Heart right ventricle (tissue), 16 donors: ENCODE measurements around the gene CLTCL1. TPM values are rescaled to one million over a fixed set of nuclear protein-coding genes. Genes with fewer than 3 reads are reported as not detected.

Experiments used
- ATAC-seq, 8 donors: fragments of 200-7000 bp; cut with Tn5 transposase; one replicate each; pipeline ENCODE4 v1.9.1; 2020; ENCODE audit warnings: mild to moderate bottlenecking in 8 of 8, moderate library complexity in 8 of 8, moderate number of reproducible peaks in 1 of 8
- DNase-seq, 2 donors: peaks; one replicate each; pipeline ENCODE4 v3.0.0-alpha.2; 2020
- H3K27ac ChIP-seq, 10 donors: fragments of 200-600 bp; sonication (generic) in 2 of 10; one replicate each; pipeline versions ENCODE4 v1.5.0 to v1.8.0; 2020 to 2022; ENCODE audit warnings: mild to moderate bottlenecking in 3 of 10
- H3K27me3 ChIP-seq, 7 donors: fragments of 200-600 bp; one replicate each; pipeline ENCODE4 v1.8.0; 2021 to 2022; ENCODE audit warnings: mild to moderate bottlenecking in 2 of 7
- H3K36me3 ChIP-seq, 9 donors: fragments of 200-600 bp; sonication (generic) in 1 of 9; one replicate each; pipeline versions ENCODE4 v1.5.0 to v1.8.0; 2020 to 2022; ENCODE audit warnings: mild to moderate bottlenecking in 2 of 9
- H3K4me1 ChIP-seq, 9 donors: fragments of 200-600 bp; sonication (generic) in 1 of 9; one replicate each; pipeline versions ENCODE4 v1.5.0 to v1.8.0; 2020 to 2022; ENCODE audit warnings: mild to moderate bottlenecking in 4 of 9
- H3K4me3 ChIP-seq, 10 donors: fragments of 200-600 bp; sonication (generic) in 2 of 10; one replicate each; pipeline versions ENCODE4 v1.5.0 to v1.8.0; 2020 to 2022; ENCODE audit warnings: mild to moderate bottlenecking in 7 of 10, moderate library complexity in 2 of 10
- H3K9me3 ChIP-seq, 11 donors: fragments of 200-600 bp in 10 of 11; sonication (generic) in 2 of 11; one replicate each; pipeline versions ENCODE4 v1.5.0 to v1.8.0; 2013 to 2022; ENCODE audit warnings: mild to moderate bottlenecking in 2 of 11, control low read depth in 1 of 11, moderate library complexity in 1 of 11
- WGBS, 2 donors: extraction: QIAGEN DNeasy Blood & Tissue Kit; methylation state at CpG; one replicate each; pipeline ENCODE4 v1.1.7; 2013; ENCODE audit warnings: inconsistent platforms in 1 of 2; 5-methylcytosine and 5-hydroxymethylcytosine counted together
- intact Hi-C, 10 donors: fragments of 100-400 bp; cut with DNase I; formaldehyde crosslinking; loops; one replicate each; pipeline versions ENCODE4 v1.11.1 to v1.14.2; 2022
- polyA plus RNA-seq, 2 donors: library from polyadenylated mRNA; stranded (reverse); fragments of 200-250 nt; gene quantifications; one replicate each; pipeline ENCODE4 v1.2.3, GENCODE V29; 2013
- total RNA-seq, 10 donors: library from RNA; stranded (reverse); fragmentation: NEBNext Ultra II Directional in 3 of 10; extraction: Animal tissue kit (Norgen Biotek cat#: 25700) in 3 of 10; gene quantifications; one replicate each; pipeline versions ENCODE4 v1.2.1 to v1.2.4, GENCODE V29; 2021 to 2023
- TF ChIP-seq, protein P1 (sequence below), 9 donors: fragments of 200-600 bp; sonication (generic) in 2 of 9; IDR thresholded peaks; one replicate each; pipeline versions ENCODE4 v1.5.0 to v1.8.0; 2021 to 2022; ENCODE audit warnings: antibody characterized with exemption in 9 of 9, mild to moderate bottlenecking in 5 of 9, moderate library complexity in 1 of 9
- donor health status: Arrhythmogenic right ventricular cardiomyopathy.
- donor health status: ischemic (EF 13 %, LVEDD 7.1; RV severe dilation, severe dysfunction).
- donor health status: healthy with polysubstance abuse.
- donor health status: DM: no; HTN: yes; CAD: no.
- donor health status: DM: no; HTN: no; CAD: no.
- donor health status: ischemic (EF 25% LVEDD 6.9; RV normal size, moderate dysfunction).
- donor health status: ischemic (EF 25% LVEDD 5.7; RV mildly dilated, moderate dysfunction).
- donor health status: healthy.
- donor health status: DM: yes; HTN: yes; CAD: no.
- donor health status: Ischemic cardiomyopathy.
- donor health status: ischemic (EF 35%, LVEDD 5.7; RV mildly dilated, moderate dysfunction).
- donor health status: nonischemic (EF 11% LVEDD 7.7; RV severe dilation, severe dysfunction).
- donor health status: DM: yes; HTN: yes; CAD: no.
- donor health status: PGD.
- donor health status: ischemic (EF 29% LVEDD 5.4; RV normal size, mild dysfunction).
- donor health status: nonischemic (EF 23%, LVEDD 6.1; RV moderate dilation, normal function).

CLTCL1 gene
- total and polyA plus RNA-seq, 12 donors: 5.4 to 21.9 (median 13.1) TPM

DNA sequence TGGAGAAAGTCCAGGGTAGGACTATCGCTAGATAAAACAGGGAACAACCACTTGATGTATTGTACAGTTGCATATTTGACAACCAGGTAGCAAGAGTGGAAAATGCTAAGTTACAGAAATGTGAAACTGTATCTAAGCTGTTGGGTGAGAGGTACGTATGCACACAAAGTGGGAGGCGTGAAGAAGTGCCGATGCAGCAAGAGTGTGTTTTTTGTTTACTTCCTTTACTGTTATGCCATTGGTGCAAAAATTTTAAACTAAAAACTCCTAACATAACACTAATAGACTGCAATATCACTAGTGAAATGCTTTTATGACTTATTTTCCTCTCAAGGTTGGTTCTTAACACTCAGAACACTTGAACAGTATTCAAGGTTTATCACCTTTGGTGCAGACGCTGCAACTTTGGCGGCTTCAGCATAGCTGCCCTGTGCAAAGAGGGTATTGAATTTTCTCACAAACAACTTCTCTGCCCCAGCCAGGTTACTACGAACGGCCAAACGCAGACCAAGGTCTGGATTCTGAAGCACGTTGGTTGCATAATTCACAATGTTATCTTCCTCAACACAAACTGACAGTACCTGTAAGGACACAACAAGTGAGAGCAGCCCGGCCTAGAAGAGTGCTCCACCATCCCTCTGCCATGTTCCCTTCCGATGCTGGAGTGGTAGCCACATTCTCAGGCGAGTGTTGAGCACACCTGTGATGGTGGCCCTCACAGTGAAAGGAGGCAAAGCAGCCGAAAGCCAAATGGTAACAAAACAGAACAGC, 57.2 kb downstream of the CLTCL1 start:
- WGBS, 2 donors: 94 to 97% methylated on average over 14 of the region's 14 CpGs
- TF ChIP-seq, protein P1, sequence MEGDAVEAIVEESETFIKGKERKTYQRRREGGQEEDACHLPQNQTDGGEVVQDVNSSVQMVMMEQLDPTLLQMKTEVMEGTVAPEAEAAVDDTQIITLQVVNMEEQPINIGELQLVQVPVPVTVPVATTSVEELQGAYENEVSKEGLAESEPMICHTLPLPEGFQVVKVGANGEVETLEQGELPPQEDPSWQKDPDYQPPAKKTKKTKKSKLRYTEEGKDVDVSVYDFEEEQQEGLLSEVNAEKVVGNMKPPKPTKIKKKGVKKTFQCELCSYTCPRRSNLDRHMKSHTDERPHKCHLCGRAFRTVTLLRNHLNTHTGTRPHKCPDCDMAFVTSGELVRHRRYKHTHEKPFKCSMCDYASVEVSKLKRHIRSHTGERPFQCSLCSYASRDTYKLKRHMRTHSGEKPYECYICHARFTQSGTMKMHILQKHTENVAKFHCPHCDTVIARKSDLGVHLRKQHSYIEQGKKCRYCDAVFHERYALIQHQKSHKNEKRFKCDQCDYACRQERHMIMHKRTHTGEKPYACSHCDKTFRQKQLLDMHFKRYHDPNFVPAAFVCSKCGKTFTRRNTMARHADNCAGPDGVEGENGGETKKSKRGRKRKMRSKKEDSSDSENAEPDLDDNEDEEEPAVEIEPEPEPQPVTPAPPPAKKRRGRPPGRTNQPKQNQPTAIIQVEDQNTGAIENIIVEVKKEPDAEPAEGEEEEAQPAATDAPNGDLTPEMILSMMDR (IDR thresholded peaks at IDR 0.05): no peak
- H3K36me3 ChIP-seq: peaks cover 0 to 92% (median 13%) of the 10 kb centered on the region in 9 donors

DNA sequence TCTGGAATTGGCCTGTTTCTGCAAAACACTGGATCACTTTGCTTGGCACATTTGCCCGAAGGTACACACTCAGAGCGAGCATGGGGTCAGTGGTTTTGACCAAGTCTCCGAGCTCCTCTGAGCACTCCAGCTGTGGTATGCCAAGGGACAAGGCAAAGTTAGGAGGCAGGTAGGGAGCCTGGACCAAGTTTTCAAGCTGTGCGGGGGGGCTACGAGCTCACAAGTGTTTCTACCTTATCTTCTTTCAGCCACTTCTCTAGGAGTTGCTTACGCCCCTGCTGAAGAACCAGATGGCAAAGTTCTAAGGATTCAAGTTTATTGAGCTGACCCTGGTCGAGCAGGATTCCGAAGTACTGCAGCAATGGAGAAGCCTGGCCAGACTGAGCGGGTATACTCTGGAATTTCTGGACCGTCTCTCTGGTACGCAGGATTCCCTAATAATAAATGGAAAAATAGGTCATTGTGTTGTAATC, 58.3 kb downstream of the CLTCL1 start:
- intact Hi-C loops: no loop called here
- peaks cover 0 to 93% (median 13%) of the 10 kb centered on the region in 9 donors for H3K36me3 ChIP-seq
- TF ChIP-seq, protein P1 (IDR thresholded peaks at IDR 0.05): no peak
- peaks cover 0 to 13% (median 4%) of the 10 kb centered on the region in 9 donors for H3K4me1 ChIP-seq
- no peaks in the 10 kb centered on the region for H3K27me3 ChIP-seq
- no peak overlapping the region for H3K4me3 ChIP-seq
- H3K9me3 ChIP-seq: no peaks in the 10 kb centered on the region
- DNase-seq (no peak), ATAC-seq (no peak)
- H3K27ac ChIP-seq: no peak overlapping the region
- WGBS, 2 donors: 95 to 97% methylated on average over 11 of the region's 11 CpGs

More for the DNA sequence above, 57.2 kb downstream of the CLTCL1 start:
- ATAC-seq (no peak), DNase-seq (no peak)
- Histone ChIP-seq H3K4me3 (no peak overlapping the region), H3K4me1 (peaks cover 0 to 14% (median 4%) of the 10 kb centered on the region in 9 donors), H3K27ac (no peak overlapping the region), H3K27me3 (no peaks in the 10 kb centered on the region), H3K9me3 (no peaks in the 10 kb centered on the region)
- intact Hi-C loops: no loop called here

DNA sequence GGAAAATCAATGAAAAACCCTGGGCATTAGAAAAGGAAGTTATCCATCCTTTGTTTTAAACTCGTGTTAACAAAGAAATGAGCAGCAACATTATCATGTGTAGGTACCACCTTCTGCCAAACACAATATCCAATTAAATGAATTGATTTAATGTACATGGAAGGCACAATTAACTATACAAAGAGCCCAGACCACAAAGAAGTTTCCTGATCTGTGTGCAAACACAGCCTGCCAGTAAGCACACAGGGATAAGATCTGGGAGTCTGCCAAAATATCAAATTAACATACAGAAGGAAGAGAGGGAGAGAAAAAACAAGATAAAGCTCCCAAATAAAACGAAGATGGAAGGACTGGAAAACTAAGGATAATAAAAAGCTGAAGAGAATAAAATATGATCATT, 58.9 kb downstream of the CLTCL1 start:
- H3K27ac ChIP-seq: no peak overlapping the region
- peaks cover 0 to 16% (median 4%) of the 10 kb centered on the region in 9 donors for H3K4me1 ChIP-seq
- H3K36me3 ChIP-seq: peaks cover 0 to 94% (median 13%) of the 10 kb centered on the region in 9 donors
- 41 to 44% methylated on average over 2 of the region's 2 CpGs for WGBS, 2 donors
- TF ChIP-seq, protein P1 (IDR thresholded peaks at IDR 0.05): no peak
- ATAC-seq (no peak), DNase-seq (no peak)
- H3K4me3 ChIP-seq: no peak overlapping the region
- H3K27me3 ChIP-seq: no peaks in the 10 kb centered on the region
- H3K9me3 ChIP-seq: no peaks in the 10 kb centered on the region
- intact Hi-C loops: no loop called here

DNA sequence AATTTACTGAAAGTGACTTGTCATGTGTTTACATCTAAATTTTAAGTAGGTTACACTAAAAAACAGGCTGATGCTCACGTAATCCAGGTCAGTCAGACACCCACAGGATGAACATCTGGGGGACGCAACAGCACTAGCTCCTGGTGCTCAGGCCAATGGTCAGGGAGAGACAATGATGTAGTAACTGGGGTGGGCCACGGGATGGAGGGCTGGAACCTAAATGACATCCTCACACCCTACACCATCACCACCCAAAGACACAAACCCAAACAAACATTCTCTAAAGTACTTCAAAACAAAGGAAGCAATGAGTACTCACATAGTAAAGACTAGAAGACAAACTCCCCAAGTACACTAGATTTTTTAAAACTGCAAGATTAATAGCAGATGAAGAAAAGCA, 59.5 kb downstream of the CLTCL1 start:
- Histone ChIP-seq H3K4me1 (peaks cover 0 to 16% (median 4%) of the 10 kb centered on the region in 9 donors), H3K36me3 (peaks cover 0 to 89% (median 13%) of the 10 kb centered on the region in 9 donors), H3K27ac (no peak overlapping the region), H3K4me3 (no peak overlapping the region), H3K9me3 (no peaks in the 10 kb centered on the region), H3K27me3 (no peaks in the 10 kb centered on the region)
- TF ChIP-seq, protein P1 (IDR thresholded peaks at IDR 0.05): no peak
- intact Hi-C loops: no loop called here
- DNase-seq (no peak), ATAC-seq (no peak)
- WGBS, 2 donors: 91 to 95% methylated on average over 3 of the region's 3 CpGs
